NCI-H1417 (cell line): Measurements from ENCODE around the gene MRPL2.

Experiments used
- DNase-seq, 3 experiments: peaks; one replicate each; lab custom pipeline; 2025; lab: John Stamatoyannopoulos, UW

Gene MRPL2

DNA sequence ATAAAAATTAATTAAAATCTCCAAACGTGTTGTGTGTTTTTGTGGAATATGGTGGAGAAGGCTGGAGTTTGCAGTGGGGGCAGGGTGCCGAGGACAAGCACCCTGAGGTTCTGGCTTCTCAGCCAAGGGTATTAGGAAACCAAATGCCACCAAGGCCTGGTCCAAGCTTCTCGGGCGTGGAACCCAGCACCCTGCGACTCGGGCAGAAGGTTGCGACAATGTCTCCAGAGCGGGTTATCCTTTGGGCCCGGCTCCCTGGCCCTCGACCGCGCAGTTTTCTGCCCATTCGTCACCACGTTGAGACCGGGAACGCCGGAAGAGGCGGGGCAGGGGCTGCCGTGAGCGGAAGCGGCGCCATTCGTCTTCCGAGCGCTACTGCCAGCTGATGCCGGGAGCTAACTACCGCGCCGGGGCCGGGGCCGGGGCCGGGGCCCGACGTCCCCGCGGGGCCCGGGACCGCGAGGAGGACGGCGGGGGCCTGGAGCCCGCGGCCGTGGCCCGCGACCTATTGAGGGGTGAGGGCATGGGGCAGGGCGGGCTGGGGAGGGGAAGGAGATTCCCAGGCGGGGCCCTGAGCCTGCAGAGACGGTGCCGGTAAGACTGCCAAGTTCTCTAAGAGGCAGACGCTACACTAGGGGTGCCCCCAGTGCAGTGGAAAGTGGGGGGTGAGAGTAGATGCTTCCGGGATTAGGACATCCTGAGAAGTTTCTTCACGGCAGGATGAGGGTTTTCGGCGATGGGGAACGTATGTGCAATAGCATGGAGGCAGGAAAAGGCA, 37.8 kb downstream of the MRPL2 start, which contains the start of gene RRP36:
TSS of gene RRP36 (plus strand) at position 354 of the 778 bp plus-strand sequence. CDS start at position 386, 32 bp downstream.
- peak; percentile 70 to 76 (median 71) for DNase-seq

DNA sequence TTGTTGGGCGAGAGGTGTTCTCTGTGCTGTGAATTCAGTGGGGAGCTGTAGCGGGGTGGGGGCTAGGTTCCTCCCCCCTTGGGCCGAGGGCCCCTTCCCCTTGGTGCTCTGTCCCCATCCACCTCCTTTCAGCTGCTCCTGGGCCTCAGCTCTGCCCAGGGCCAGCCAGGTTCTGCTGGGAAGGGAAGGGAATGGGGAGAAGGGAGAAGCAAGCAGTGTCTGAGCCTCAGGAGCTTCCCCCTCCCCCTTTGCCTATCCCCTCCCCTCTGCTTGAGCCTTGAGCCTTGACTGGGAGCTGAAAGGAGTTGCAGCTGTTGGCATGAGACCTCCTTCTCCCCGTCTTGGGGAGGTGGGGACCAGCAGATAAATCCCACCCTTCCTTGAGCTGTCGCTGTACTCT, 38.4 kb downstream of the MRPL2 start:
- peak in 1 of 3 experiments; percentile 56 for DNase-seq

DNA sequence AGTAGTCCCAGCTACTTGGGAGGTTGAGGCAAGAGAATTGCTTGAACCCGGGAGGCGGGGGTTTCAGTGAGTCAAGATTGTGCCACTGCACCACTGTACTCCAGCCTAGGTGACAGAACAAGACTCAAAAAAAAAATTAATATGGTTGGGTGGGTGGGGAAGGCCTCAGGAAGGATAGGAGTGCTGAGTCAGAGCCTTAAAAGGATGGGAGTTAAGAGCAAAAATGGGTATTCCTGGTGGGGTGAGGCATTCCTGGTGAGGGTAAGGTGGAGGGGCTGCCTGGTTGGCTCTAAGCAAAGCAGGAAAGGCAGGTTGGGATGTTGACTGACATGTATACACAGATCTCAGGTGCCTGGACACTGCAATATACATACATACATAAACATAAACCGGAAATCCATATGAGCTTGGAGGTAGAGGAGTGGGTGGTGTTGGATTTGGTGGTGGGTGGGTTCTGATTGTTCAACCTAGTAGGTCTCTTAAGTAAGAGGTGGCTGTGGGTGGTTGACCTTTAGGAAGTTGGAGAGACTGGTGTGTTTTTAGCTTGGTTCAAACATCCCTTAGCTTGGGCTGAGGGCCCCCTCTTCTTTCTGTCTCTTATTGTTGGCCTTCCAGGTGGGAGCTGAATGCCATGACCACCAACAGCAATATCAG, 39.1 kb downstream of the MRPL2 start:
- DNase-seq = no peak

DNA sequence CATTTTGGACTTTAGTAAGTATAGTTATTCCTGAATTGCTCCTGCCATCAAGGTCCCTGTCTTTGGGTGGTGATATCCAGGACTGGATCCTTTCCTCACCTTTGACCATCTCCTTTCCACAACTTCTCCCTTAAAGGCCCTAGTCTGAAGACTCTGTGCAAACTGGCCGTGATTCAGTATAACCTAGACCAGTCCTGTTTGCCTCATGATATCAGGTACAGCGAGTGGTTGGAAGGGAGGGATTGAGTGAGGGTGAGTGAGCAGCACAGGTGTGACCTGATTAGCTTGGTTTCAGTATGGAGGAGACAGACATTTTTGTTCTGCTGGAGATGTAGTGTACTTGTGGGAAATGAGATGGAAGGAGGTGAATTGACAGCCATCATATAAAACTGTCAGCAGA, 40.1 kb downstream of the MRPL2 start:
- no peak for DNase-seq

- DNase-seq = no peak
Observed at GRCh38 chr6:43016943-43017334, 42.3 kb downstream of the MRPL2 start.

GRCh38 chr6:43016176-43016942, 42.9 kb downstream of the MRPL2 start:
- no peak for DNase-seq

GRCh38 chr6:43014434-43014909, 44.8 kb downstream of the MRPL2 start:
- DNase-seq = no peak

DNA sequence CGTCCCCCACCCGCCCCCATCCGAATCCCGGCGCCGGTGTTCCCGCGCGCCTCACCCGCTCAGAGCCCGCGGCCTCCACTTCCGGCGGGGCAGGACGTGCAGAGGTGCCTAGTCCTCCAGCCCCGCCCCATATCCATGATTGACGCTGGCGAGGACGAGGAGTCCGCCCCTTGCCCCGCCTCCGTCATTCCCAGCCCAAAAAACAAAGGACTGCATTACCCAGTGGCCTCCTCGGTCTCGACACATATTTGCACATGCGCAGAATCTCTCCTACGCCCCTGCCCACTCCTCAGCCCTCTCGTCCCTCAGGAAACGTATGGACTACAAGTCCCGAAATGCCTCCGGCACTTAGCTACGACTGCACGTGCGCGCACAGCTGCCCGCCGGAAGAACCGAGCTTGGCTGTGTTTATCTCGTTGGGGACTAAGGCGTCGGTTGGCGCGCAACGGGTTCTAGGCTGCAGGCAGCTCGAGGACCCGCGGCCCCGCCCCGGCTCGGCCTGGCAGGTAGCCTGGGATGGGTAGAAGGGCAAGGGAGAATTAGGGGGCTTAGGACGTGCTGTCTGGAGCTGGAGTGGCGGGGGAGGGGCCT, 45.3 kb downstream of the MRPL2 start, which contains the start of the genes KLHDC3 and MEA1:
TSS of gene KLHDC3 (plus strand) at position 407 of the 591 bp plus-strand sequence. CDS start 2,944 bp downstream, outside the sequence.
TSS of gene MEA1 (minus strand) at position 104 of the 591 bp plus-strand sequence. CDS start 133 bp downstream, outside the sequence.
- DNase-seq = peak; percentile 99 to 100 (median 99)

- no peak for DNase-seq
Observed at GRCh38 chr6:43013097-43013842, 46.0 kb downstream of the MRPL2 start.

DNA sequence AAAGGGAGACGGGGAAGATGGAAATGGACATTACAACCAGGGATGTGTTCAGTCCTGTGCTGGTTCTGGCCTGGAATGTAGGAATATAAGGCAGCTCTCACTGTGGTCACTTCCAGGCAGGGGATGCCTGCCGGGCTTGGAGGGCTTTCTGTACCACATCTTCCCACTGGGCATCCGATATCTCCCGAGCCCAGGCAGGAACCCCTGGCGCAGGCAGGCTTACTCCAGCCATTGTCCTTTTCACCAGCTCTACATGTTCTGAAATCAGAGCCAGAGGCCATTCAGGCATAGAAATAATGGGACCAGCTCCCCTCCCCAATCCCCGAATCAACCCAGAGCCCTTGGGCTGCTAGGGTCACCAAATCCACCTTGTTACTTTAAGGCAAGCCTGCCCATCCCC, 46.9 kb downstream of the MRPL2 start:
- no peak for DNase-seq

GRCh38 chr6:43011207-43011606, 48.0 kb downstream of the MRPL2 start:
- DNase-seq = no peak

- peak in 2 of 3 experiments; percentile 13 to 42 for DNase-seq
Observed at GRCh38 chr6:43009124-43009523, 50.1 kb downstream of the MRPL2 start.

GRCh38 chr6:43007126-43007525, 52.1 kb downstream of the MRPL2 start:
- DNase-seq = no peak

- no peak for DNase-seq
Observed at GRCh38 chr6:43006251-43006650, 53.0 kb downstream of the MRPL2 start.

DNA sequence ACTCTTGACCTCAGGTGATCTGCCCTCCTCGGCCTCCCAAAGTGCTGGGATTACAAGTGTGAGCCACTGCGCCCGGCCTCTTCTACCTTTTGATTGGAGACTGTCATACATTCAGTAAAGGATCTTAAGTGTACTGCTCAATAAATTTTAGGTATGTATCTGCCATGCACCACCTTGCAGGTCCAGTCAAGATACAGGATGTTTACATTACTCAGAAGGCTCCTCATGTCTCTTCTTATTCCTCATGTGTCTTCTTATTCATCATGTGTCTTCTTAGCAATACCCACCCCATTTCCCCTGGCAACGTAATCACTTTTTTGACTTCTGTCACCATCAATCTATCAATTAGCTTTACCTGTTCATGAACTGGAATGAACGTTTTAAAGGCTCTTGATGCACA, 53.4 kb downstream of the MRPL2 start:
- no peak for DNase-seq
